Thyroid gland (tissue), 4 donors: ENCODE data around the gene ADGRE2. TPM values are rescaled to one million over a fixed set of nuclear protein-coding genes. Genes with fewer than 3 reads are reported as not detected.
"Not testable (repeated sequence)": the region's sequence is repeated elsewhere in the genome, so short reads cannot be mapped to it uniquely, and the experiment has no call there.

Source experiments
- DNase-seq, 2 donors: peaks; one replicate each; pipeline ENCODE4 v3.0.0-alpha.2; 2019
- H3K27ac ChIP-seq, 3 donors: fragments of 200-600 bp; sonication (generic); 1 replicate in 2 of 3; 2 replicates in 1 of 3; pipeline ENCODE4 v1.5.1; 2016 to 2019; ENCODE audit warnings: mild to moderate bottlenecking in 1 of 3, moderate library complexity in 1 of 3
- H3K27me3 ChIP-seq: fragments of 200-600 bp; sonication (generic); one replicate; pipeline ENCODE4 v1.5.1; 2019
- H3K36me3 ChIP-seq, 2 donors: fragments of 200-600 bp; sonication (generic); one replicate each; pipeline ENCODE4 v1.5.1; 2016 to 2019
- H3K4me1 ChIP-seq, 2 donors: fragments of 200-600 bp; sonication (generic); one replicate each; pipeline ENCODE4 v1.5.1; 2017 to 2019
- H3K4me3 ChIP-seq, 3 donors: fragments of 200-600 bp; sonication (generic); replicated peaks in 1 of 3; 1 replicate in 2 of 3; 2 replicates in 1 of 3; pipeline ENCODE4 v1.5.1; 2016; ENCODE audit warnings: mild to moderate bottlenecking in 1 of 3
- H3K9me3 ChIP-seq: fragments of 200-600 bp; sonication (generic); one replicate; pipeline ENCODE4 v1.5.1; 2017
- CTCF ChIP-seq, 6 experiments: fragments of 200-600 bp in 3 of 6; fragments of 450-650 bp in 3 of 6; sonication (generic) in 3 of 6; IDR thresholded peaks; one replicate each; pipeline ENCODE4 v1.5.1; 2016 to 2019; ENCODE audit warnings: antibody characterized with exemption in 6 of 6, mild to moderate bottlenecking in 2 of 6, inconsistent platforms in 1 of 6, moderate library complexity in 1 of 6
- POLR2A ChIP-seq, 2 donors: fragments of 450-650 bp; IDR thresholded peaks; one replicate each; pipeline ENCODE4 v1.6.1; 2017; ENCODE audit warnings: antibody characterized with exemption in 2 of 2, mild to moderate bottlenecking in 2 of 2, moderate library complexity in 1 of 2
- WGBS, 2 donors: methylation state at CpG; one replicate each; pipeline ENCODE4 v1.1.5; 2017; 5-methylcytosine and 5-hydroxymethylcytosine counted together
- intact Hi-C: fragments of 100-400 bp; cut with DNase I; formaldehyde crosslinking; loops from one replicate; pipeline ENCODE4 v1.15.1; 2023
- total RNA-seq, 4 donors: library from RNA; depleted of rRNA; stranded (reverse); fragments of >200 nt; gene quantifications; one replicate each; pipeline ENCODE4 v1.2.3, GENCODE V29; 2016

The ADGRE2 gene
- total RNA-seq = 1 to 10 TPM in 3 of 4 donors, under 1 TPM in 1; 0.33 to 6.0 (median 2.0) TPM

GRCh38 chr19:14778110-14778845, at the start of gene ADGRE2:
Gene ADGRE2, minus strand, starts transcription at chr19:14778560. Its CDS starts 1,804 bp downstream, at chr19:14776756.
- H3K9me3 ChIP-seq, H3K27me3 ChIP-seq, DNase-seq, H3K36me3 ChIP-seq, H3K4me1 ChIP-seq, intact Hi-C loops, H3K27ac ChIP-seq, H3K4me3 ChIP-seq: not testable (repeated sequence)
- 72 to 78% methylated on average over 12 of the region's 12 CpGs for WGBS, 2 donors

- Histone ChIP-seq H3K9me3 (no peaks in the 10 kb centered on the region), H3K4me1 (no peaks in the 10 kb centered on the region), H3K27me3 (no peaks in the 10 kb centered on the region), H3K27ac (no peak overlapping the region), H3K4me3 (no peak overlapping the region), H3K36me3 (no peaks in the 10 kb centered on the region)
- intact Hi-C loops = no loop called here
- TF ChIP-seq POLR2A (IDR thresholded peaks at IDR 0.05) = no peak
- TF ChIP-seq CTCF (IDR thresholded peaks at IDR 0.05) = no peak
- DNase-seq = no peak
- 83 to 90% methylated on average over 2 of the region's 2 CpGs for WGBS, 2 donors
Observed at GRCh38 chr19:14826006-14826405, 47.6 kb upstream of the ADGRE2 start.

GRCh38 chr19:14821937-14822336, 43.6 kb upstream of the ADGRE2 start:
- Histone ChIP-seq H3K9me3 (no peaks in the 10 kb centered on the region), H3K36me3 (no peaks in the 10 kb centered on the region), H3K27me3 (no peaks in the 10 kb centered on the region), H3K4me3 (no peak overlapping the region), H3K4me1 (no peaks in the 10 kb centered on the region), H3K27ac (no peak overlapping the region)
- 60 to 61% methylated on average over 6 of the region's 6 CpGs for WGBS, 2 donors
- intact Hi-C loops = no loop called here
- TF ChIP-seq CTCF (IDR thresholded peaks at IDR 0.05) = no peak
- TF ChIP-seq POLR2A (IDR thresholded peaks at IDR 0.05) = no peak
- DNase-seq = no peak

- Histone ChIP-seq H3K4me3 (no peak overlapping the region), H3K4me1 (no peaks in the 10 kb centered on the region), H3K9me3 (no peaks in the 10 kb centered on the region), H3K36me3 (no peaks in the 10 kb centered on the region), H3K27me3 (no peaks in the 10 kb centered on the region), H3K27ac (no peak overlapping the region)
- TF ChIP-seq POLR2A (IDR thresholded peaks at IDR 0.05) (no peak), CTCF (IDR thresholded peaks at IDR 0.05) (no peak)
- DNase-seq = no peak
- intact Hi-C loops = no loop called here
- 79 to 82% methylated on average over 8 of the region's 8 CpGs for WGBS, 2 donors
Observed at GRCh38 chr19:14818588-14818987, 40.2 kb upstream of the ADGRE2 start.

- no peaks in the 10 kb centered on the region for H3K4me1 ChIP-seq
- H3K36me3 ChIP-seq = no peaks in the 10 kb centered on the region
- no peaks in the 10 kb centered on the region for H3K9me3 ChIP-seq
- no peaks in the 10 kb centered on the region for H3K27me3 ChIP-seq
- no peak overlapping the region for H3K27ac ChIP-seq
- no peak for DNase-seq
- TF ChIP-seq POLR2A (IDR thresholded peaks at IDR 0.05) (no peak), CTCF (IDR thresholded peaks at IDR 0.05) (no peak)
- H3K4me3 ChIP-seq = no peak overlapping the region
- intact Hi-C loops = no loop called here
- WGBS, 2 donors = 62 to 68% methylated on average over 3 of the region's 3 CpGs
Observed at GRCh38 chr19:14817052-14817451, 38.7 kb upstream of the ADGRE2 start.
